K562 (cell line): ENCODE data around the gene ZMPSTE24. TPM values are rescaled to one million over a fixed set of nuclear protein-coding genes. Genes with fewer than 3 reads are reported as not detected.

ENCODE experiments used
- ADNP ChIP-seq: fragments of 200-800 bp; sonication (Bioruptor generic); IDR thresholded peaks from 2 replicates; pipeline ENCODE4 v1.6.1; 2016; ENCODE audit warnings: missing genetic modification characterization, missing compliant biosample characterization
- ARHGAP35 ChIP-seq: fragments of 450-650 bp; IDR thresholded peaks from 2 replicates; pipeline ENCODE4 v1.6.1; 2018; ENCODE audit not compliant: partially characterized antibody
- ELF4 ChIP-seq: fragments of 450-650 bp; formaldehyde crosslinking; IDR thresholded peaks from 2 replicates; pipeline ENCODE4 v1.4.0; 2022; ENCODE audit warnings: missing genetic modification characterization
- HDAC6 ChIP-seq: IDR thresholded peaks from 2 replicates; pipeline ENCODE4 v1.6.1; 2012; ENCODE audit warnings: low read depth, mild to moderate bottlenecking, control low read depth, inconsistent platforms, low read length, moderate library complexity
- MTA1 ChIP-seq: fragments of 450-650 bp; IDR thresholded peaks from 2 replicates; pipeline ENCODE4 v1.6.1; 2017; ENCODE audit warnings: borderline replicate concordance
- PPARD ChIP-seq: fragments of 250-450 bp; sonication (Bioruptor Pico); IDR thresholded peaks from 2 replicates; pipeline ENCODE4 v1.8.0; 2022; ENCODE audit warnings: inconsistent platforms, mild to moderate bottlenecking, moderate library complexity
- SMC3 ChIP-seq: conservative IDR thresholded peaks from 2 replicates; pipeline ENCODE4 v1.6.1; 2011; ENCODE audit warnings: low read depth, low read length, improper control_type of control experiment; ENCODE audit not compliant: insufficient read depth
- ZNF24 ChIP-seq: fragments of 450-650 bp; IDR thresholded peaks from 2 replicates; pipeline ENCODE4 v1.6.1; 2016
- ZNF282 ChIP-seq: sonication (generic); formaldehyde crosslinking; IDR thresholded peaks from 2 replicates; pipeline ENCODE4 v1.8.1; 2023; ENCODE audit warnings: missing genetic modification reagents
- ZNF830 ChIP-seq: fragments of 250-450 bp; sonication (Bioruptor Pico); IDR thresholded peaks from 2 replicates; pipeline ENCODE4 v1.5.0; 2021; ENCODE audit warnings: mild to moderate bottlenecking
- polyA plus RNA-seq, 8 experiments: library from polyadenylated mRNA; depleted of rRNA in 4 of 8; stranded (reverse) in 5 of 8; unstranded in 3 of 8; fragments of >200 nt; fragmentation: Nextera tagmentation in 2 of 8; fragmentation: Illumina TruSeq in 1 of 8; extraction: Ambion mirVana in 2 of 8; extraction: Trizol in 1 of 8; gene quantifications; 2 replicates each; pipeline versions ENCODE4 v1.2.1 to v1.2.3, GENCODE V29; 2011 to 2014; ENCODE audit warnings: inconsistent platforms in 1 of 8, missing spikeins in 1 of 8
- total RNA-seq, 7 experiments: library from RNA; depleted of rRNA in 6 of 7; stranded (reverse); fragments of >200 nt in 6 of 7; fragmentation: Illumina TruSeq in 2 of 7; extraction: Trizol in 2 of 7; gene quantifications; 2 replicates each; pipeline versions ENCODE4 v1.2.1 to v1.2.3, GENCODE V29; 2011 to 2021; ENCODE audit warnings: low replicate concordance in 1 of 7
- TF ChIP-seq, protein P1 (sequence below): sonication (generic); formaldehyde crosslinking; IDR thresholded peaks from 2 replicates; pipeline ENCODE4 v1.4.0; 2020; ENCODE audit warnings: mild to moderate bottlenecking, missing genetic modification reagents
- TF ChIP-seq, protein P2 (sequence below): fragments of 250-450 bp; sonication (Bioruptor Pico); IDR thresholded peaks from 2 replicates; pipeline ENCODE4 v1.8.0; 2022; ENCODE audit warnings: moderate library complexity, mild to moderate bottlenecking, inconsistent platforms
- TF ChIP-seq, protein P3 (sequence below): sonication (generic); formaldehyde crosslinking; IDR thresholded peaks from 2 replicates; pipeline ENCODE4 v1.8.0; 2023; ENCODE audit warnings: mild to moderate bottlenecking, missing genetic modification reagents
- TF ChIP-seq, protein P4 (sequence below), 2 experiments: fragments of 450-650 bp in 1 of 2; sonication (generic) in 1 of 2; formaldehyde crosslinking in 1 of 2; IDR thresholded peaks; 2 replicates each; pipeline versions ENCODE4 v1.7.1 to v1.9.0; 2016 to 2022; ENCODE audit warnings: inconsistent platforms in 1 of 2, mild to moderate bottlenecking in 1 of 2, missing genetic modification reagents in 1 of 2

The ZMPSTE24 gene
- total and polyA plus RNA-seq, 9 of the 15 experiments (the other 6 are each of a cell fraction or from before 2014, with no cell fraction given): 30.7 to 75.9 (median 64.3) TPM

DNA sequence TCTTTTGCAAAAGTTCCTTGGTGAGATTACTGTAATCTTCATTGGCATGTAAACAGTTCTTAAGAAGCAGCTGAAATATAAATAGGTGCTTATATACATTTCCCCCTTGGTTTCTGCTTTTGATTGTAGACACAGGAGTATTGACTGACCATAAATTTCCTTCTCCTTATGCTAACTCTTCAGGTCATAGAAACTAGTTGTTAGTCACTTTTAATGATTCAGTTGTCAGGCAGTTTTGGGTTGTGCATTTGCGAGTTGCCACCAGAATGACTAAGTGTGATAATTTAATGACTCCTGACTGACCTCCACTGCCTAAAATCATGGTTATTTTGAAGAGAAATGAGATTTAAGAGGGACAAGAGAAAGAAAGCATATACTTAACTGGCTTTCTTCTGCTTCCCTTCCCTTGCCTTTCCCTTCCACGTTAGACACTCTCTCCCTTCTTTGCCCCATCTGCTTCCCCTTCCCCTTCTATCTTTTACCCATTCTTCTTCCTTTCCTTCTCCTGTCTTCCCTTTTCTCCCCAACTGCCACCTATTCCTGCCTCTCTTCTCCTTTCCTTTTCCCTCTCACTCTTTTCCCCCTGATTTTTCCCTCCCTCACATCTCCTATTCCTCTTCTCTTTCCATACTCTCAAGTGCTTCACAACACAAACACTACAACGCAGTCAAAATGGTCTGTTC is 12.3 kb downstream of the ZMPSTE24 start (continued):
- TF ChIP-seq, protein P1, sequence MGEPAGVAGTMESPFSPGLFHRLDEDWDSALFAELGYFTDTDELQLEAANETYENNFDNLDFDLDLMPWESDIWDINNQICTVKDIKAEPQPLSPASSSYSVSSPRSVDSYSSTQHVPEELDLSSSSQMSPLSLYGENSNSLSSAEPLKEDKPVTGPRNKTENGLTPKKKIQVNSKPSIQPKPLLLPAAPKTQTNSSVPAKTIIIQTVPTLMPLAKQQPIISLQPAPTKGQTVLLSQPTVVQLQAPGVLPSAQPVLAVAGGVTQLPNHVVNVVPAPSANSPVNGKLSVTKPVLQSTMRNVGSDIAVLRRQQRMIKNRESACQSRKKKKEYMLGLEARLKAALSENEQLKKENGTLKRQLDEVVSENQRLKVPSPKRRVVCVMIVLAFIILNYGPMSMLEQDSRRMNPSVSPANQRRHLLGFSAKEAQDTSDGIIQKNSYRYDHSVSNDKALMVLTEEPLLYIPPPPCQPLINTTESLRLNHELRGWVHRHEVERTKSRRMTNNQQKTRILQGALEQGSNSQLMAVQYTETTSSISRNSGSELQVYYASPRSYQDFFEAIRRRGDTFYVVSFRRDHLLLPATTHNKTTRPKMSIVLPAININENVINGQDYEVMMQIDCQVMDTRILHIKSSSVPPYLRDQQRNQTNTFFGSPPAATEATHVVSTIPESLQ: no peak
- no peak for TF ChIP-seq MTA1
- TF ChIP-seq, protein P2, sequence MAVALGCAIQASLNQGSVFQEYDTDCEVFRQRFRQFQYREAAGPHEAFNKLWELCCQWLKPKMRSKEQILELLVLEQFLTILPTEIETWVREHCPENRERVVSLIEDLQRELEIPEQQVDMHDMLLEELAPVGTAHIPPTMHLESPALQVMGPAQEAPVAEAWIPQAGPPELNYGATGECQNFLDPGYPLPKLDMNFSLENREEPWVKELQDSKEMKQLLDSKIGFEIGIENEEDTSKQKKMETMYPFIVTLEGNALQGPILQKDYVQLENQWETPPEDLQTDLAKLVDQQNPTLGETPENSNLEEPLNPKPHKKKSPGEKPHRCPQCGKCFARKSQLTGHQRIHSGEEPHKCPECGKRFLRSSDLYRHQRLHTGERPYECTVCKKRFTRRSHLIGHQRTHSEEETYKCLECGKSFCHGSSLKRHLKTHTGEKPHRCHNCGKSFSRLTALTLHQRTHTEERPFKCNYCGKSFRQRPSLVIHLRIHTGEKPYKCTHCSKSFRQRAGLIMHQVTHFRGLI: no peak
- TF ChIP-seq, protein P3, sequence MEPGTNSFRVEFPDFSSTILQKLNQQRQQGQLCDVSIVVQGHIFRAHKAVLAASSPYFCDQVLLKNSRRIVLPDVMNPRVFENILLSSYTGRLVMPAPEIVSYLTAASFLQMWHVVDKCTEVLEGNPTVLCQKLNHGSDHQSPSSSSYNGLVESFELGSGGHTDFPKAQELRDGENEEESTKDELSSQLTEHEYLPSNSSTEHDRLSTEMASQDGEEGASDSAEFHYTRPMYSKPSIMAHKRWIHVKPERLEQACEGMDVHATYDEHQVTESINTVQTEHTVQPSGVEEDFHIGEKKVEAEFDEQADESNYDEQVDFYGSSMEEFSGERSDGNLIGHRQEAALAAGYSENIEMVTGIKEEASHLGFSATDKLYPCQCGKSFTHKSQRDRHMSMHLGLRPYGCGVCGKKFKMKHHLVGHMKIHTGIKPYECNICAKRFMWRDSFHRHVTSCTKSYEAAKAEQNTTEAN (CRISPR knock-in tag): no peak
- peak; percentile 50 for TF ChIP-seq ARHGAP35
- 0 out of 2 replicates have a peak, but pooled peaks have one; percentile 33 for TF ChIP-seq ELF4
- TF ChIP-seq SMC3: no peak
- no peak for TF ChIP-seq PPARD (CRISPR knock-in tag)
- no peak for TF ChIP-seq ZNF282
- TF ChIP-seq HDAC6: no peak
- TF ChIP-seq ADNP (tag): no peak
- TF ChIP-seq, protein P4, sequence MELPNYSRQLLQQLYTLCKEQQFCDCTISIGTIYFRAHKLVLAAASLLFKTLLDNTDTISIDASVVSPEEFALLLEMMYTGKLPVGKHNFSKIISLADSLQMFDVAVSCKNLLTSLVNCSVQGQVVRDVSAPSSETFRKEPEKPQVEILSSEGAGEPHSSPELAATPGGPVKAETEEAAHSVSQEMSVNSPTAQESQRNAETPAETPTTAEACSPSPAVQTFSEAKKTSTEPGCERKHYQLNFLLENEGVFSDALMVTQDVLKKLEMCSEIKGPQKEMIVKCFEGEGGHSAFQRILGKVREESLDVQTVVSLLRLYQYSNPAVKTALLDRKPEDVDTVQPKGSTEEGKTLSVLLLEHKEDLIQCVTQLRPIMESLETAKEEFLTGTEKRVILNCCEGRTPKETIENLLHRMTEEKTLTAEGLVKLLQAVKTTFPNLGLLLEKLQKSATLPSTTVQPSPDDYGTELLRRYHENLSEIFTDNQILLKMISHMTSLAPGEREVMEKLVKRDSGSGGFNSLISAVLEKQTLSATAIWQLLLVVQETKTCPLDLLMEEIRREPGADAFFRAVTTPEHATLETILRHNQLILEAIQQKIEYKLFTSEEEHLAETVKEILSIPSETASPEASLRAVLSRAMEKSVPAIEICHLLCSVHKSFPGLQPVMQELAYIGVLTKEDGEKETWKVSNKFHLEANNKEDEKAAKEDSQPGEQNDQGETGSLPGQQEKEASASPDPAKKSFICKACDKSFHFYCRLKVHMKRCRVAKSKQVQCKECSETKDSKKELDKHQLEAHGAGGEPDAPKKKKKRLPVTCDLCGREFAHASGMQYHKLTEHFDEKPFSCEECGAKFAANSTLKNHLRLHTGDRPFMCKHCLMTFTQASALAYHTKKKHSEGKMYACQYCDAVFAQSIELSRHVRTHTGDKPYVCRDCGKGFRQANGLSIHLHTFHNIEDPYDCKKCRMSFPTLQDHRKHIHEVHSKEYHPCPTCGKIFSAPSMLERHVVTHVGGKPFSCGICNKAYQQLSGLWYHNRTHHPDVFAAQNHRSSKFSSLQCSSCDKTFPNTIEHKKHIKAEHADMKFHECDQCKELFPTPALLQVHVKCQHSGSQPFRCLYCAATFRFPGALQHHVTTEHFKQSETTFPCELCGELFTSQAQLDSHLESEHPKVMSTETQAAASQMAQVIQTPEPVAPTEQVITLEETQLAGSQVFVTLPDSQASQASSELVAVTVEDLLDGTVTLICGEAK (IDR thresholded peaks at IDR 0.05): no peak
- TF ChIP-seq, protein P4 (CRISPR knock-in tag; IDR thresholded peaks at IDR 0.05): no peak
- TF ChIP-seq ZNF830 (CRISPR knock-in tag): no peak
- no peak for TF ChIP-seq ZNF24
